GM18868 (cell line): Measurements from ENCODE around the gene GPR27.

Source experiments
- ATAC-seq: cut with Tn5 transposase; IDR thresholded peaks from one replicate; pipeline ENCODE4 v1.9.1; 2021; ENCODE audit warnings: mild to moderate bottlenecking, moderate library complexity; ENCODE audit not compliant: unreplicated experiment

The GPR27 gene

GRCh38 chr3:71785532-71786216, 32.0 kb downstream of the GPR27 start:
- no peak for ATAC-seq

DNA sequence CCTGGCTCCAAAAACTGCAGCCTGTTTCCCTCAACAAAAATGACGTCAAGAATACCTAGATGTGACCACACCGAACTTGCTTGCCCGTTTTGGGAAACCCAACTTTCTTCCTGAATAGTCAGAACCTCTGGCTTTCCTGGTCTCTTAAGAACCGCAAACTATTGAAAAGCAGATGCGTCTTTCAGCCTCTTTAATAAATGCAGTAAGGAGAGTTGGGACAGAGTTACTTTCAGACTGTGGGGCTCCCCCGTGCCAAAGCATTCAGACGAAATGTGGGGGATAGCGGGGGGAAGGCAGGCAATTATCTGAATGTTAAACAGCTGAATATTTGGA, 32.5 kb downstream of the GPR27 start:
- ATAC-seq: no peak

- no peak for ATAC-seq
These were observed 32.9 kb downstream of the GPR27 start for GRCh38 chr3:71786551-71786950.

- ATAC-seq: no peak
These were observed 34.3 kb downstream of the GPR27 start for GRCh38 chr3:71787851-71788405.

DNA sequence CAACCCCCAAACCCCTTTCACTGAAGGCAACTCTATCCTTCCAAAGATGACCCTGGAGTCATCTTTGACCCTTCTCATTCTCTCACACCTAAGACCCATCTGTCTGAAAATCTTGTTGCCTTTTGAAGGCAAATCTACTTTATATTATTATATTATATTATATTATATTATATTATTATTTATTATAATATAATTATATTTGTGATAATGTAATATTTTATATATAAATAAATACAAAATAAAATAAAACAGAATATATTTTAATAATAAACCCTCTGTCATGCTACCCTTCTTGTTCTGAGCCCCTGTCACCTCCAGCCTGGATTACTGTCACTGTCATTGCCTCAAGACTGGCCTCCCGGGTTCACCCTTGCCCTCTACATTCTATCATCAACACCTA, 36.3 kb downstream of the GPR27 start:
- no peak for ATAC-seq

DNA sequence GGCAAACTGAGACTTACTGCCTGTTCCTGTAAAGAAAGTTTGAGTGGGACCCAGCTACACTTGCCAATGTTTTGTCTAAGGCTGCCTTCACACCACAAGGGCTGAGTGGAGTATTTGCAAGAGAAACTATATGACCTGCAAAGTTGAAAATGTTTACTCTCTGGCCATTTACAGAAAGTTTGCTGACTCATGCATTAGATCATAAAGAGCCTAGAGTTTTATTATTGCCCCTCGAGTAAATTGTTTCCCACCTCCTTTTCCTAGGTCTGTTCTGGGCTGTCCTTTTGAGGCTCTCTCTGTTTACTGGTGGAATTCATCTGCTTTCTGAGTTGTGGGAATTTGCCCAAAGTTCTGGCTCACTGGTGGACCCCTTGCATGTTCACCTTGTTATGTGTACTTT, 38.0 kb downstream of the GPR27 start:
- no peak for ATAC-seq

GRCh38 chr3:71796290-71796689, 42.6 kb downstream of the GPR27 start:
- no peak for ATAC-seq

- no peak for ATAC-seq
These were observed 43.8 kb downstream of the GPR27 start for GRCh38 chr3:71797455-71797854.

DNA sequence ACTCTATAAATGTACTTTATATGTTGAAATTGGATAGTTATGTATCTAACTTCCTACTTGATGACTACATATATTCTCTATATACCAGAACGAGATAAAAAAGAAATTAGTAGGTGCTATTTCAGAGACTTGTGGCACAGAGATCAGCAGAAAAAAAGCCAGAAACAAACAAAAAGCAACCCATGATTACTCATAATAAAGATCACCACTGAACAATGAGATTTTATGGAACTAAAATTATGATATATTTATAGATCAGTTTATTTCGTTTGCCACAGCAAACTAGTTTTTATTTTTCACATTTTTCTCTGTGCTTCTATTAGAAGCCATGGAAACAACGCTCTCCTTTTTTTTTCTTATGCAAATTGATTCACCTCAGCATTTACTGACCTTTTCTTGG, 46.4 kb downstream of the GPR27 start:
- ATAC-seq: no peak

DNA sequence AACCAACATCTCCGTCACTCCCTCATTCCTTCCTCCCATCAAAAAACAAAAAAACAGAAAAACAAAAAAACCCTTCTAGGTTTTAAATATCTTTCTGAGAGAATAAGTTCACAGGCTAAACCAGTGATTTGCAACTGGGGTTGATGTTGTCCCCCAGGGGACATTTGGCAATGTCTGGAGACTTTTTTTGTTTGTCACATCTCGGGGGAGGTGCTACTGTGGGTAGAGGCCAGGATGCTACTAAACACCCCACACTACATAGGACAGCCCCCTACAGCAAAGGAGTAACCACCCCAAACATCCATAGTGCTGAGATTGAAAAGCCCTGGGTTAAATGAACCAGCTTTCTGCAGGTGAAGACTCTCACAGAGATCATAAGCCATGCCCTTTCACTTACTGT, 48.3 kb downstream of the GPR27 start:
- no peak for ATAC-seq

- no peak for ATAC-seq
These were observed 49.6 kb downstream of the GPR27 start for GRCh38 chr3:71803248-71803647.

- ATAC-seq: no peak
These were observed 51.5 kb downstream of the GPR27 start for GRCh38 chr3:71805199-71805598.

DNA sequence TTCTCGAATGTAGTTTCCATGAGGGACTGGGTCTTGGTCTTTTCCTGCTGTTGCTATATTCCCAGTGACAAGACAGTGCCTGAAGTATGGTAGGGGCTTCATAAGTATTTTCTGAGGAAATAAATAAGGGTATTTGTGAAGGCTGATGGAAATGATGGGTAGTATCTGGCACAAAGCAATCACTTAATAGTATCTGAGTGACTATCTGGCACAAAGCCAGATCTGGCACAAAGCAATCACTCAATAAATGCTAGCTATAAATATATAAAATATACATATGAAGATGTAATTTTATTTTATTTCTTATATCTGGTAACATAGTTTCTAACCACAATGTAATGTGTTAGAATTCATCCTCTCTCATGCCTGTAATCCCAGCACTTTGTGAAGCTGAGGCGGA, 52.0 kb downstream of the GPR27 start:
- no peak for ATAC-seq
